WERI-Rb-1 (cell line): ENCODE measurements around the gene TMEM212.
A peak's percentile ranks its signal among the peaks of the same experiment; 100 is the strongest.

Experiments used
- DNase-seq: peaks from one replicate; pipeline ENCODE4 v3.0.0-alpha.2; 2020
- H3K27ac ChIP-seq: fragments of 250-450 bp; sonication (Bioruptor Pico); 2 replicates; pipeline ENCODE4 v1.5.1; 2020; ENCODE audit warnings: mild to moderate bottlenecking, moderate library complexity
- H3K27me3 ChIP-seq: fragments of 250-450 bp; sonication (Bioruptor Pico); 2 replicates; pipeline ENCODE4 v1.5.1; 2021; ENCODE audit warnings: mild to moderate bottlenecking, low read depth, moderate library complexity; ENCODE audit not compliant: insufficient read depth, severe bottlenecking
- H3K36me3 ChIP-seq: fragments of 250-450 bp; sonication (Bioruptor Pico); 2 replicates; pipeline ENCODE4 v1.5.1; 2020; ENCODE audit warnings: mild to moderate bottlenecking, moderate library complexity
- H3K4me3 ChIP-seq: 2 replicates; pipeline ENCODE4 v1.5.1; 2011; ENCODE audit warnings: low read depth, mild to moderate bottlenecking, control low read depth, low read length
- H3K9me3 ChIP-seq: fragments of 250-450 bp; sonication (Bioruptor Pico); 2 replicates; pipeline ENCODE4 v1.5.1; 2021; ENCODE audit warnings: mild to moderate bottlenecking, moderate library complexity; ENCODE audit not compliant: severe bottlenecking
- TF ChIP-seq, protein P1 (sequence below): IDR thresholded peaks from 2 replicates; pipeline ENCODE4 v1.5.1; 2011; ENCODE audit warnings: low read depth, mild to moderate bottlenecking, control low read depth, inconsistent platforms, low read length

The TMEM212 gene

GRCh38 chr3:171827836-171828458 is 15.2 kb upstream of the TMEM212 start:
- Histone ChIP-seq H3K4me3 (no peak overlapping the region), H3K27me3 (no peaks in the 10 kb centered on the region), H3K27ac (no peak overlapping the region), H3K9me3 (no peaks in the 10 kb centered on the region), H3K36me3 (no peaks in the 10 kb centered on the region)
- no peak for DNase-seq
- TF ChIP-seq, protein P1, sequence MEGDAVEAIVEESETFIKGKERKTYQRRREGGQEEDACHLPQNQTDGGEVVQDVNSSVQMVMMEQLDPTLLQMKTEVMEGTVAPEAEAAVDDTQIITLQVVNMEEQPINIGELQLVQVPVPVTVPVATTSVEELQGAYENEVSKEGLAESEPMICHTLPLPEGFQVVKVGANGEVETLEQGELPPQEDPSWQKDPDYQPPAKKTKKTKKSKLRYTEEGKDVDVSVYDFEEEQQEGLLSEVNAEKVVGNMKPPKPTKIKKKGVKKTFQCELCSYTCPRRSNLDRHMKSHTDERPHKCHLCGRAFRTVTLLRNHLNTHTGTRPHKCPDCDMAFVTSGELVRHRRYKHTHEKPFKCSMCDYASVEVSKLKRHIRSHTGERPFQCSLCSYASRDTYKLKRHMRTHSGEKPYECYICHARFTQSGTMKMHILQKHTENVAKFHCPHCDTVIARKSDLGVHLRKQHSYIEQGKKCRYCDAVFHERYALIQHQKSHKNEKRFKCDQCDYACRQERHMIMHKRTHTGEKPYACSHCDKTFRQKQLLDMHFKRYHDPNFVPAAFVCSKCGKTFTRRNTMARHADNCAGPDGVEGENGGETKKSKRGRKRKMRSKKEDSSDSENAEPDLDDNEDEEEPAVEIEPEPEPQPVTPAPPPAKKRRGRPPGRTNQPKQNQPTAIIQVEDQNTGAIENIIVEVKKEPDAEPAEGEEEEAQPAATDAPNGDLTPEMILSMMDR = no peak

DNA sequence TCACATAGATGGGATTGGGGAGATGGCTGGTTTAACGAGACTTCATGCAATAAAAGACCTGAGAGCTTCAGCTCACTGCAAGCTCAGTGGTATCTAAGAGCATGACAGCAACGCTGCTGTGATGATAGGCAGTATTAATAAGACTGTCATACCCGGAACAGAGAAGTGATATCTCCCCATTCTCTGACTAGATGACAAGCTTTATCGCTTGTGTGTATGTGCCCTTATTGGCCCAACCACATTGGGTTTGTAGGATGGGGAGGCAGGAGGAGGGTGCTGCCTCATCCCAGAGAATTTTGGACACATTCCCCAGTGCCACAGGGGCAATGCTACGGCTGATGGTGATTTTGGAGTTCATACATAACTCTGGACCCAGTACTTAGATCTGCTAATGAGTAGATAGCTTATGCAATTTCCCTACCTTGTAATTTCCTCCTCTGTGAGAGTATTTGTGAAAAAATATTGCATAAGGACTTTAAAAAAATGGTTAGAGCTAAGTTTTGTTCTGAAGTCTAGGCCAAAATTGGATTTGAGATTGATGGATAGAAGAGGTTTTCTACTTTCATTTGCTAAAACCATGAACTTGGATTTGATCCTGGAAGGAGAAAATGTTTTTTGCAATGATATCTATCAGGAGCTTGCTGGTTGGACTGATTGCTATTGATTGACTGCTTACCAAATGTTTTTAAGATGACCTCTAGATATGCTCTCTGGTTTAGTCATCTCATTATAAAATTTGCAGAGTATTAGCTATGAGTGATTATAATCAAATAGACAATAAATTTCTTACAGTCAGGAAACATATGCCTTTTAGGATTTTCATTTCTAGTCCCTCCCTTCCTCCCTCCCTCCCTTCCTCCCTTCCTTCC is 14.0 kb upstream of the TMEM212 start:
- no peaks in the 10 kb centered on the region for H3K9me3 ChIP-seq
- DNase-seq = no peak
- H3K27me3 ChIP-seq = no peaks in the 10 kb centered on the region
- no peaks in the 10 kb centered on the region for H3K36me3 ChIP-seq
- TF ChIP-seq, protein P1 = no peak
- no peak overlapping the region for H3K4me3 ChIP-seq
- no peak overlapping the region for H3K27ac ChIP-seq

DNA sequence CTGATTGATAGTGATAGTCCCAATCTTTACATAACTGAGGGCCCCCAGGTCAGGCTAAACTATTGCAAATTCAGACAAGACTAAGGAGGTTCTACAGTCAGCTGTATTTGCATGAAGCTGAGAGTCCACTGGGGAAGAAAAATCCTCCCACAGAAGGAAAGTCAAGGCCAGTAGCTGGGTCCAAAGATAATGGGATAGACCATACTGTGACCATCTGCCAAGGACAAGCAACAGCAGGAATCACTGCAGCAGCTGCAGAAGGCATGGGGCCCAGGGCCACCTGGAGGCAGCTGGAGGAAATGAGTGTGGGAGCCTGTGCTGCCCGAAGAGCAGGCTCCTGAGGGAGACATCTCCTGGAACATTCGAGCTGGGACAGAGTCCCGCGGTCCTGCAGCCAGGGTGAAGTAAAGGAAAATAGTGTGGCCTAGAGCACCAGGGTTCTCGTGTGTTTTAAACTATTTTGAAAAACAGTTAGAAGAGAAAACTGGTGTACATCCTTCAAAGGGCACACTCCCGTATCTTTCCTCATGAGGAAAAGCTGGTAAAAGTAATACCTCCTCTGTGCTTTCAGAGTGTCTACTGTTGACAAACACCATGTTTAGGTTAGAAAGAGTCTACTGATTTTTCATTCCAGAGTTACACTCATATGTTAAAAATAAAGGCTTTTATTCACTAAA is 13.2 kb upstream of the TMEM212 start:
- Histone ChIP-seq H3K27ac (no peak overlapping the region; the same call in 1 of the 2 replicates), H3K9me3 (no peaks in the 10 kb centered on the region), H3K4me3 (no peak overlapping the region), H3K27me3 (no peaks in the 10 kb centered on the region), H3K36me3 (no peaks in the 10 kb centered on the region)
- peak; percentile 88 for DNase-seq
- TF ChIP-seq, protein P1 = peak; percentile 92

DNA sequence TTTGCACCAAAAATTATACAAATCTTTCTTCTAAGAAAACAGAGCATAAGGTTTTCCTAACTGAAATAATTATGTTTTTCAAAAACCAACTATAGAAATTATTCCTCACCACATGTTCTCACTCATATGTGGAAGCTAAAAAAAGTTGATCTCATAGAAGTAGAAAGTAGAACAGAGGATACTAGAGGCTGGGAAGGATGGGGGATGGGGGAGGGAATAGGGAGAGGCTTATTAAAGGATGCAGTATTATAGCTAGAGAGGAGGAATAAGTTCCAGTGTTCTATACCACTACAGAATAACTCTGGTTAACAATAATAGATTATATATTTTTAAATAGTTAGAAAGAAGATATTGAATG is 12.7 kb upstream of the TMEM212 start:
- no peaks in the 10 kb centered on the region for H3K36me3 ChIP-seq
- TF ChIP-seq, protein P1 = no peak
- no peaks in the 10 kb centered on the region for H3K9me3 ChIP-seq
- H3K27ac ChIP-seq = no peak overlapping the region; the same call in 1 of the 2 replicates
- H3K27me3 ChIP-seq = no peaks in the 10 kb centered on the region
- no peak for DNase-seq
- no peak overlapping the region for H3K4me3 ChIP-seq

- Histone ChIP-seq H3K9me3 (no peaks in the 10 kb centered on the region), H3K4me3 (no peak overlapping the region), H3K27ac (no peak overlapping the region), H3K27me3 (no peaks in the 10 kb centered on the region), H3K36me3 (no peaks in the 10 kb centered on the region)
- TF ChIP-seq, protein P1 = no peak
- no peak for DNase-seq
Measured at GRCh38 chr3:171831936-171832335, 11.2 kb upstream of the TMEM212 start.
